ENCODE measurements around the gene ZNF385D. TPM values are rescaled to one million over a fixed set of nuclear protein-coding genes. Genes with fewer than 3 reads are reported as not detected.

ZNF385D gene
- total and polyA plus RNA-seq, 4 donors, result 0.08 to 0.50 (median 0.09) TPM

- H3K27me3 ChIP-seq (ENCODE audit: control insufficient read depth in 4 of 4, insufficient read depth in 4 of 4, low read length in 3 of 4), result no peaks in the 10 kb centered on the region
- 96% methylated on average over 1 of the region's 1 CpG for WGBS
- no peak overlapping the region for H3K4me3 ChIP-seq (ENCODE audit: low read depth in 1 of 3, low read length in 3 of 3)
- H3K36me3 ChIP-seq (ENCODE audit: control insufficient read depth in 4 of 4, insufficient read depth in 3 of 4, low read depth in 1 of 4, low read length in 3 of 4), result no peaks in the 10 kb centered on the region
- H3K9me3 ChIP-seq (ENCODE audit: control insufficient read depth in 4 of 4, low read length in 3 of 4), result no peaks in the 10 kb centered on the region
- no peak overlapping the region for H3K27ac ChIP-seq (ENCODE audit: low read depth in 1 of 2, low read length in 2 of 2)
- H3K9ac ChIP-seq (ENCODE audit: low read depth in 1 of 2, low read length in 2 of 2), result no peak overlapping the region
- TF ChIP-seq JUND (IDR thresholded peaks at IDR 0.05) (no peak), RXRA (IDR thresholded peaks at IDR 0.05) (no peak), CTCF (IDR thresholded peaks at IDR 0.05; ENCODE audit: low read depth, low read length, missing input control) (no peak), HNF4A (conservative IDR thresholded peaks at IDR 0.05) (no peak), FOXA1 (IDR thresholded peaks at IDR 0.05) (no peak), NR2F2 (IDR thresholded peaks at IDR 0.05) (no peak), YY1 (IDR thresholded peaks at IDR 0.05) (no peak), SP1 (IDR thresholded peaks at IDR 0.05) (no peak), ATF3 (IDR thresholded peaks at IDR 0.05) (no peak)
- DNase-seq (ENCODE audit: low spot score), result no peak
- no peaks in the 10 kb centered on the region for H3K4me1 ChIP-seq (ENCODE audit: control insufficient read depth in 4 of 4, insufficient read depth in 4 of 4, low read length in 3 of 4)
Observed at GRCh38 chr3:21792176-21792575, 41.2 kb upstream of the ZNF385D start.

GRCh38 chr3:21791356-21791755 lies 40.3 kb upstream of the ZNF385D start:
- Histone ChIP-seq H3K9me3 (ENCODE audit: control insufficient read depth in 4 of 4, low read length in 3 of 4) (no peaks in the 10 kb centered on the region), H3K27me3 (ENCODE audit: control insufficient read depth in 4 of 4, insufficient read depth in 4 of 4, low read length in 3 of 4) (no peaks in the 10 kb centered on the region), H3K4me3 (ENCODE audit: low read depth in 1 of 3, low read length in 3 of 3) (no peak overlapping the region), H3K9ac (ENCODE audit: low read depth in 1 of 2, low read length in 2 of 2) (no peak overlapping the region), H3K27ac (ENCODE audit: low read depth in 1 of 2, low read length in 2 of 2) (no peak overlapping the region), H3K4me1 (ENCODE audit: control insufficient read depth in 4 of 4, insufficient read depth in 4 of 4, low read length in 3 of 4) (no peaks in the 10 kb centered on the region), H3K36me3 (ENCODE audit: control insufficient read depth in 4 of 4, insufficient read depth in 3 of 4, low read depth in 1 of 4, low read length in 3 of 4) (no peaks in the 10 kb centered on the region)
- no peak for DNase-seq (ENCODE audit: low spot score)
- no peak for TF ChIP-seq FOXA2 (IDR thresholded peaks at IDR 0.05)
- TF ChIP-seq JUND (IDR thresholded peaks at IDR 0.05), result no peak
- 39% methylated on average over 2 of the region's 2 CpGs for WGBS

- Histone ChIP-seq H3K36me3 (ENCODE audit: control insufficient read depth in 4 of 4, insufficient read depth in 3 of 4, low read depth in 1 of 4, low read length in 3 of 4) (no peaks in the 10 kb centered on the region), H3K9me3 (ENCODE audit: control insufficient read depth in 4 of 4, low read length in 3 of 4) (no peaks in the 10 kb centered on the region), H3K4me3 (ENCODE audit: low read depth in 1 of 3, low read length in 3 of 3) (no peak overlapping the region), H3K27ac (ENCODE audit: low read depth in 1 of 2, low read length in 2 of 2) (no peak overlapping the region), H3K27me3 (ENCODE audit: control insufficient read depth in 4 of 4, insufficient read depth in 4 of 4, low read length in 3 of 4) (no peaks in the 10 kb centered on the region), H3K4me1 (ENCODE audit: control insufficient read depth in 4 of 4, insufficient read depth in 4 of 4, low read length in 3 of 4) (no peaks in the 10 kb centered on the region), H3K9ac (ENCODE audit: low read depth in 1 of 2, low read length in 2 of 2) (no peak overlapping the region)
- TF ChIP-seq ZBTB33 (IDR thresholded peaks at IDR 0.05) (no peak), HNF4G (IDR thresholded peaks at IDR 0.05) (no peak), FOXA2 (IDR thresholded peaks at IDR 0.05) (no peak), RAD21 (IDR thresholded peaks at IDR 0.05) (no peak), GABPA (IDR thresholded peaks at IDR 0.05 in 1 of 2, conservative IDR thresholded peaks at IDR 0.05 in 1 of 2) (no peak), RXRA (IDR thresholded peaks at IDR 0.05) (no peak), MAX (IDR thresholded peaks at IDR 0.05) (no peak), JUND (IDR thresholded peaks at IDR 0.05) (no peak), YY1 (IDR thresholded peaks at IDR 0.05) (no peak), ATF3 (IDR thresholded peaks at IDR 0.05) (no peak), CTCF (IDR thresholded peaks at IDR 0.05; ENCODE audit: low read depth, low read length, missing input control) (no peak), TAF1 (conservative IDR thresholded peaks at IDR 0.05) (no peak), NR2F2 (IDR thresholded peaks at IDR 0.05) (no peak), EGR1 (IDR thresholded peaks at IDR 0.05; ENCODE audit: low read depth in 2 of 2) (no peak), REST (IDR thresholded peaks at IDR 0.05) (no peak)
- 86% methylated on average over 1 of the region's 1 CpG for WGBS
- no peak for DNase-seq (ENCODE audit: low spot score)
Observed at GRCh38 chr3:21790466-21790865, 39.5 kb upstream of the ZNF385D start.

Data from liver (tissue), 9 donors.